CD1c-positive myeloid dendritic cell (primary cell): ENCODE results near the gene WDFY3.

Experiments used
- DNase-seq: peaks from one replicate; pipeline ENCODE4 v3.0.0-alpha.2; 2016; ENCODE audit errors: extremely low spot score

Gene WDFY3

GRCh38 chr4:84966382-84967242, at the start of gene WDFY3:
Gene WDFY3, minus strand, starts transcription at chr4:84966690. Its CDS starts 106,099 bp downstream, at chr4:84860591.
- peak; percentile 88 for DNase-seq

- DNase-seq: no peak
Measured at GRCh38 chr4:85005865-85006377, 39.4 kb upstream of the WDFY3 start.

- no peak for DNase-seq
Measured at GRCh38 chr4:85000343-85000742, 33.9 kb upstream of the WDFY3 start.

GRCh38 chr4:84995386-84995785, 28.9 kb upstream of the WDFY3 start:
- no peak for DNase-seq

- no peak for DNase-seq
Measured at GRCh38 chr4:84994280-84994679, 27.8 kb upstream of the WDFY3 start.

GRCh38 chr4:84985952-84986351, 19.5 kb upstream of the WDFY3 start:
- DNase-seq: no peak

- peak; percentile 61 for DNase-seq
Measured at GRCh38 chr4:84977396-84977795, 10.9 kb upstream of the WDFY3 start.

GRCh38 chr4:84973856-84974255, 7.4 kb upstream of the WDFY3 start:
- DNase-seq: peak; percentile 38

- DNase-seq: peak; percentile 69
Measured at GRCh38 chr4:84971319-84971932, 4.9 kb upstream of the WDFY3 start.

- no peak for DNase-seq
Measured at GRCh38 chr4:84968925-84969324, 2.4 kb upstream of the WDFY3 start.

- peak; percentile 24 for DNase-seq
Measured at GRCh38 chr4:84967243-84967690, 777 bp upstream of the WDFY3 start.

- DNase-seq: peak; percentile 47
Measured at GRCh38 chr4:84965553-84966381, 723 bp downstream of the WDFY3 start.

- DNase-seq: no peak
Measured at GRCh38 chr4:84964995-84965552, 1.4 kb downstream of the WDFY3 start.

- DNase-seq: no peak
Measured at GRCh38 chr4:84962102-84962501, 4.4 kb downstream of the WDFY3 start.

- DNase-seq: no peak
Measured at GRCh38 chr4:84958434-84958833, 8.1 kb downstream of the WDFY3 start.

- DNase-seq: no peak
Measured at GRCh38 chr4:84957514-84958420, 8.7 kb downstream of the WDFY3 start.

- no peak for DNase-seq
Measured at GRCh38 chr4:84956014-84956413, 10.5 kb downstream of the WDFY3 start.

GRCh38 chr4:84954982-84955567, 11.4 kb downstream of the WDFY3 start:
- no peak for DNase-seq

GRCh38 chr4:84952776-84953175, 13.7 kb downstream of the WDFY3 start:
- no peak for DNase-seq

- DNase-seq: no peak
Measured at GRCh38 chr4:84952004-84952403, 14.5 kb downstream of the WDFY3 start.
